Fibroblast of pulmonary artery (primary cell): Measurements from ENCODE around the gene BRD3OS.

Experiments
- DNase-seq: peaks from one replicate; pipeline ENCODE4 v3.0.0-alpha.2; 2010; ENCODE audit warnings: low read depth
- H3K4me3 ChIP-seq: replicated peaks from 2 replicates; pipeline ENCODE4 v1.5.1; 2011; ENCODE audit warnings: low read depth, mild to moderate bottlenecking, control low read depth, low read length, moderate library complexity
- CTCF ChIP-seq: IDR thresholded peaks from 2 replicates; pipeline ENCODE4 v1.5.1; 2011; ENCODE audit warnings: mild to moderate bottlenecking, control low read depth, low read length, inconsistent platforms; ENCODE audit errors: missing control alignments

The BRD3OS gene

GRCh38 chr9:134002796-134003195, 22.5 kb upstream of the BRD3OS start:
- no peak for TF ChIP-seq CTCF
- DNase-seq: no peak
- no peak overlapping the region for H3K4me3 ChIP-seq

- DNase-seq: no peak
- TF ChIP-seq CTCF: no peak
- H3K4me3 ChIP-seq: no peak overlapping the region
Measured at GRCh38 chr9:134003237-134003636, 22.0 kb upstream of the BRD3OS start.

- no peak overlapping the region for H3K4me3 ChIP-seq
- no peak for TF ChIP-seq CTCF
Measured at GRCh38 chr9:134004131-134004873, 21.0 kb upstream of the BRD3OS start.

GRCh38 chr9:134004881-134005280, 20.4 kb upstream of the BRD3OS start:
- TF ChIP-seq CTCF: no peak
- H3K4me3 ChIP-seq: no peak overlapping the region
- no peak for DNase-seq

More at GRCh38 chr9:134004131-134004873, 21.0 kb upstream of the BRD3OS start:
- no peak for DNase-seq

- DNase-seq: no peak
- H3K4me3 ChIP-seq: no peak overlapping the region
- no peak for TF ChIP-seq CTCF
Measured at GRCh38 chr9:134005381-134005780, 19.9 kb upstream of the BRD3OS start.

GRCh38 chr9:134007150-134007549, 18.1 kb upstream of the BRD3OS start:
- H3K4me3 ChIP-seq: no peak overlapping the region
- no peak for TF ChIP-seq CTCF
- no peak for DNase-seq

GRCh38 chr9:134007571-134007970, 17.7 kb upstream of the BRD3OS start:
- H3K4me3 ChIP-seq: no peak overlapping the region
- DNase-seq: no peak
- TF ChIP-seq CTCF: no peak
